ENCODE measurements around the gene AP3D1.

The AP3D1 gene

GRCh38 chr19:2081873-2082810, 69.2 kb downstream of the AP3D1 start:
- DNase-seq, result no peak

DNA sequence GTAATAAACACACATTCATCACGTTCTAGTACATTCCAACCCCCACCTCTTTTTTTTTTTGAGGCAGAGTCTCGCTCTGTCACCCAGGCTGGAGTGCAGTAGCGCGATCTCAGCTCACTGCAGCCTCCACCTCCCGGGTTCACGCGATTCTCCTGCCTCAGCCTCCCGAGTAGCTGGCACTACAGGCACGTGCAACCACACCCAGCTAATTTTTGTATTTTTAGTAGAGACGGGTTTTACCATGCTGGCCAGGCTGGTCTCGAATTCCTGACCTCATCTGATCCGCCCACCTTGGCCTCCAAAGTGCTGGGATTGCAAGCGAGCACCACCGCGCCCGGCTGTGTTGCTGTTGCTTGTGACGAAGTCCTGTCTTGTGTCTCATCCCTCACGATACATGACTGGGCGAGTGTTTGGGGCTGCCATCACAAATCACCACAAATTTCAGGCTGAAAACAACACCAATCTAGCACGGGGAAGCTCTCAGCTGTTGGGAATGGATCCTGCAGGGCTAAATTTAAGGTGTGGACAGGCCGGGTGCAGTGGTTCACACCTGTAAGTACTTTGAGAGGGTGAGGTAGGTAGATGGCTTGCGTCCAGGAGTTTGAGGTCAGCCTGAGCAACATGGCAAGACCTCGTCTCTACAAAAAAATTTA, 70.9 kb downstream of the AP3D1 start:
- DNase-seq, result no peak

- no peak for DNase-seq
Measured at GRCh38 chr19:2079865-2080301, 71.5 kb downstream of the AP3D1 start.

- DNase-seq, result no peak
Measured at GRCh38 chr19:2079076-2079864, 72.1 kb downstream of the AP3D1 start.

GRCh38 chr19:2077833-2078619, 73.3 kb downstream of the AP3D1 start:
- no peak for DNase-seq

DNA sequence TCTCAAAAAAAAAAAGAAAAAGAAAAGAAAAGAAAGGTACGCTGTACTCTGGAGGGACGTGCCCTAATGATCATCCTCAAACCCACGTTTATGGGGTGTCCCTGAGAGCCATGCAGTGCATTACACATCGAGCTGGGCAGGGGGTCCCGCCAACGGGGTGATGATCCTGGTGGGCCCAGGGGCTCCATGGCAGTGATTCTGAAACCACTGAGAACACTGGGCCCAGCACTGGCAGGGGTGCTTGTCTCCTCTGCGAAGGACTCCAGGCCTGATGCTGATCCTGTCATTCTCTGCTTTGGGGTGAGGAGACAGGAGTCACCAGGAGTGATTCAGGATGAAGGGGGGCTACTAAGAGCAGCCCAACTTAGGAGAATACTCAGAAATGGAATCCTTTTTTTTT, 74.0 kb downstream of the AP3D1 start:
- DNase-seq, result no peak

- no peak for DNase-seq
Measured at GRCh38 chr19:2076526-2076944, 74.8 kb downstream of the AP3D1 start.

DNA sequence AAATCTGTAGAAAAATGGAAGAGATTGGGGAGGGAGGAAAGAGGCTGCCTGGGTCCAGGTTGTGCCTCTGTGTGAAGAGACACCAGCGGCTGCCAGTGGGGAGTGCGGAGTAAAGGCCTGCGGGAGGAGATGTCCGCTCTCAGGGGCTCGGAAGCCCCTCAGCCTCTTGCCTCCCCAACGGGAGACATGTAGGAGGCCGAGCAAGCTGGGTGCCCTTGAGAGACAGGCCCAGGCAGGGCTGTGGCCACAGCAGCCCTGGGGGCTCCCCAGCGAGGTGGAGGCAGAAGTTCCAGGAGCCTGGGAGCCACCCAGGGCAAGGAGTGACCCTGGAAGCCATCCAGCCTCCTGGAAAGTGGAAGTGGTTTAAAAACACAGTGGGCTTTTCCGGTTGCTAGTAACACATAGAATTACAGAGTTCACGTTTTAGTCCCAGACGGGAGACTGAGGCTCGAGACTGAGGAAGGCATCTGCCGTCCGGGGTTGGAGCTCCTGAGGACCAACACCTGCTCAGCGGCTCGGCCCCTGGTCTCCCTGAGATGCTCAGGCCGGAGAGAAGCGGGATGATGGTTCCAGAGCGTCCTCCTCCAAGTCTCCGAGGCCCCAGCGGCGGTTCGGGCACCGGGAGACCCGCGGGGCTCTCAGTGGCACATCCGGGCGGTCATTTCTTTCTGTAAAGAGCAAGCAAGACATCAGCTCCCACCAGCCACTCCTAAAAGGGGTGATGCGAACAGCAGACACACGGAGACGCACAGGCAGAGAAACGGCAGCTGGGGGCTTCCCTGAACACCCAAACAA, 78.4 kb downstream of the AP3D1 start:
- no peak for DNase-seq

- DNase-seq, result no peak
Measured at GRCh38 chr19:2070986-2071673, 80.2 kb downstream of the AP3D1 start.

DNA sequence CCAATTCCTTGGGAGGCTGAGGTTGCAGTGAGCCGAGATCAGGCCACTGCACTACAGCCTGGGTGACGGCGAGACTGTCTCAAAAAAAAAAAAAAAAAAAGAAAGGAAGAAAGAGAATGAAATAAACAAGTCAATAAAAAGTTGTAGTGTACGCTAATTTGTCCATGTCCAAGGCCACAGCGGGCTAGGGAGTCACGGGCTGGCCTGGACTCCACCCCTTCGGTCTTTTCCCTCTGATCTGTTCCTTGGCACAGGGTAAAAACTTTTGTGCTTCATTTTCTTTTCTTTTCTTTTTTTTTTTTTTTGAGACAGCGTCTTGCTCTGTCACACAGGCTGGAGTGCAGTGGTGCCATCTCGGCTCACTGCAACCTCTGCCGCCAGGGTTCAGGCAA, 80.9 kb downstream of the AP3D1 start:
- DNase-seq, result no peak

- DNase-seq, result no peak
Measured at GRCh38 chr19:2064788-2065524, 86.4 kb downstream of the AP3D1 start.

- no peak for DNase-seq
Measured at GRCh38 chr19:2064395-2064787, 87.0 kb downstream of the AP3D1 start.

DNA sequence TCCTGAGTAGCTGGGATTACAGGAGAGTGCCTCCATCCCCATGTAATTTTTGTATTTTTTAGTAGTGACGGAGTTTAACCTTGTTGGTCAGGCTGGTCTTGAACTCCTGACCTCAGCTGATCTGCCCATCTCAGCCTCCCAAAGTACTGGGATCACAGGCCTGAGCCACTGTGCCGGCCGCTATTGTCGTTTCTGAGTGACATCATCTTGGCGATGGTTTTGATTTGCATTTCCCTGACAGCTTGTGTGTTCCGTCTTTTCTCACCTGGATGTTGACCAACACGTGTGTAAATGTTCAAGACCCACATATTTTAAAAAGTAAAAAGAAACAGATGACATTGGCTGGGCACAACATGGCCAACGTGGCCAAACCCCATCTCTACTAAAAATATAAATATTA, 87.5 kb downstream of the AP3D1 start:
- DNase-seq, result no peak

DNA sequence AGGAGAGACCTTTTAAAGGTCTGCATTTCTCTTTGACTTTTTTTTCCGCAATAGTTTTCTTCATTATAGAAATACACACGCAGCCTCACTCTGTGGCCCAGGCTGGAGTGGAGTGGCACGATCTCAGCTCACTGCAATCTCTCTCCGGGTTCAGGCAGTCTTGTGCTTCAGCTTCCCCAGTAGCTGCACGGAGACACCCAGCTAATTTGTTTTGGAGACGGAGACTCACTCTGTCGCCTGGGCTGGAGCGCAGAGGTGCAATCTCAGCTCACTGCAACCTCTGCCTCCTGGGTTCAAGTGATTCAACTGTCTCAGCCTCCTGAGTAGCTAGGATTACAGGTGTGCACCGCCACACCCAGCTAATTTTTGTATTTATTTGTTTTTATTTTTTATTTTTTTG, 88.6 kb downstream of the AP3D1 start:
- no peak for DNase-seq

DNA sequence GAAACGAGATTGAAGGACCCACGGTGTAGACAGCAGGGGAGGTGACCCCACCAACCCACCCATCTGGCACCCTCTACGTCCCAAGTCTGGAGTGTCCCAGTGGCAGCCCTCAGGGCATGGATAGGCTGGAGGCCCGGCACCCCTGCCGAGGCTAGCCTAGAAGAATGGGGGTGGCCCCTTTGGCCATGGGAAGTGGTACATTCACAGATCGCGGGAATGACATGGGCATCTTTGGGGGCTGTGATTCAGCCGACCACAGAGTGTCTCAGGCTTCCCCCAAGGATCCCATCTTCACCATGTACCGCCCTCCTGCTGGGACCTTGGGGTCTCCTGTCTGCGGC, 89.0 kb downstream of the AP3D1 start:
- no peak for DNase-seq

- peak; percentile 99 for DNase-seq
Measured at GRCh38 chr19:2061495-2062388, 89.6 kb downstream of the AP3D1 start.

GRCh38 chr19:2060884-2061494, 90.4 kb downstream of the AP3D1 start:
- peak; percentile 33 for DNase-seq

DNA sequence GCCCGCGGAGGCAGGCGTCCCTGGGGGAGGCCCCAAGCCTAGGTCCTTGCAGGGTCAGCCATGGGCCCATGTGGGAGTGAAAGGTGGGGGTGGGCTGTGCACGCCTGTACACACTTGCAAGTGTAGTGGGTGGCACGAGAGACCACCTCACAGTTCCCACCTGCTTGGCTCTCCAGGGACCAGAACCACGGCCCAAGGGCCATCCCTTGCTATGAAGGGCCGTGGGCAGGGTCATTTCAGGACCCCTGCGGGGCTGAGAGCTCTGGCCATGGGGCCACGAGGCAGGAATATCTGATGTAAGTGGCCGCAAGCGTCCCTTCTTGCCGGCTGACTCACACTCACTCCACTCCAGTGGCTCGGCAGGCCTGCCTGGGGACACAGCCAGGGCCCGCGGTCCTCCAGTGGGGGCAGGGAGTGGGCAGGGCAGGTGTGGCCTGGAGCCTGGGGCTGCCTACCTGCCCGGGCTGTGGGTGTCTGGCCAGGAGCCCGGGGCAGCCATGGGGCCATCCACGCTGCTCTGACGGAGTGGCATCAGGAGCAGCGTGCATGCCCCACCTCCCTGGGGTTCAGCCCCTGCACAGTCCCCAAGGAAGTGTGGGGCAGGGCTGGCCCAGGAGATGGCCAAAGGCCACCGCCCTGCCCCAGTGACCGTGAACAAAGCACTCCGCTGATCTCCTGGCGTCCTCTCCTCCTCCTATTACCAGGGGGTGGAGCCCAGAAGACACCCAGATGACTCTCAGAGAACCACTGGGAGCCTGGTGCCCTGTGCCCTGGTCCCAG, 91.8 kb downstream of the AP3D1 start:
- no peak for DNase-seq
